ENCODE results near the gene BRSK2. TPM values are rescaled to one million over a fixed set of nuclear protein-coding genes. Genes with fewer than 3 reads are reported as not detected.

The BRSK2 gene
- total RNA-seq, 1 donor from 2014 or later = 2.2 TPM

DNA sequence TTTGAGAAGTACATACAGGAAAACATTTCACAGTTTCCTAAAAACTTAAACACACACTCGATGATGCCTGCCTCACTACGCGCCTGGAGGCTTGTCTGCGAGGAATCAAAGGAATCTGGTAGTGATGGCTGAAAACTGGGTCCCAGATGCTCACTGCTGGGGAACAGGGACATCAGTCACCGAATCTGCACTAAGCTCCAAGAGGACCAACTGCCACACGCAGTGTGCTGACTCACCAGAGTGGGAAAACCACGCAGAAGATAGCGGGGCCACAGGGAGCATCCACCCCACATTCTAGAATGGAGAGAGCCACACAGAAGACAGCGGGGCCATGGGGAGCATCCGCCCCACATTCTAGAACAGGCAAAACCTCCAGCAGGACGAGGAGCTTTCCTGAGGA, 121.2 kb downstream of the BRSK2 start:
- DNase-seq (ENCODE audit: low spot score) = no peak

DNA sequence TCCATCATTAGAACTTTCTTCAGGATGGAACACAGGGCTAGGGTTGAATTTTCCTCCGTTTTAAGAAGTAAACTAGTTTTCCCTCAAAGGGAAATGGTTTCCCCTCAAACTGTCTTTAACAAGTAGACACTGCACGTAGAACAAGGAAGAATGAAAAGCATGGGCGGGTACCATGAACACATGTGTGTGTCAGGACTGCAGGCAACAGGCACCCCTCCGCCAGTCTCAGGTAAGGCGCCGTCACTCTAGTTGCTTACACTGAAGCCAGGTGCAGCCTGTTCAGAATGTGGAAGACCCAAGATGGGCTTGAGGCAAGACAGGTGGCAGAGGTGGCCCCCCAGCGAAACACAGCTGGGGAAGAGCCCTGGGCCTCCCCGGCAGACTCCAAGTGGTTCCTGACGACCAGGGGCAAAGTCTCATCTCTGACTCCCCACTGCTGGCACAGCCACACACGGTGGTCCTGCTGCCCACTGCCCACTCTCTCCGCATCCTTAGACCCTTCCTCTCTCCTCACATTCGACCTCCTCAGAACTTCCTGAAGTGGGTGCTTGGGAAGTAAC, 122.3 kb downstream of the BRSK2 start:
- no peak for DNase-seq (ENCODE audit: low spot score)

Other genes starting within 250 kb of the BRSK2 start
- 1.4 TPM for gene MUC5AC, start 232.0 kb upstream of the BRSK2 start, total RNA-seq (ENCODE audit: insufficient read depth, low replicate concordance)
- 1.2 TPM for gene MUC5B, start 166.9 kb upstream of the BRSK2 start, total RNA-seq (ENCODE audit: insufficient read depth, low replicate concordance)
- 16.9 TPM for gene TOLLIP, start 80.3 kb upstream of the BRSK2 start, total RNA-seq (ENCODE audit: insufficient read depth, low replicate concordance)
- 33.9 TPM for gene MOB2, start 96.8 kb downstream of the BRSK2 start, total RNA-seq (ENCODE audit: insufficient read depth, low replicate concordance)
- 2.4 TPM for gene DUSP8, start 182.3 kb downstream of the BRSK2 start, total RNA-seq (ENCODE audit: insufficient read depth, low replicate concordance)
- not detected for gene KRTAP5-1, start 195.3 kb downstream of the BRSK2 start, total RNA-seq (ENCODE audit: insufficient read depth, low replicate concordance)
- not detected for gene KRTAP5-2, start 208.4 kb downstream of the BRSK2 start, total RNA-seq (ENCODE audit: insufficient read depth, low replicate concordance)
- not detected for gene KRTAP5-3, start 218.5 kb downstream of the BRSK2 start, total RNA-seq (ENCODE audit: insufficient read depth, low replicate concordance)
- not detected for gene KRTAP5-4, start 232.2 kb downstream of the BRSK2 start, total RNA-seq (ENCODE audit: insufficient read depth, low replicate concordance)
- not detected for gene KRTAP5-5, start 239.8 kb downstream of the BRSK2 start, total RNA-seq (ENCODE audit: insufficient read depth, low replicate concordance)

Data from umbilical cord (tissue), 2 donors.